ENCODE results near the gene PNRC2. TPM values are rescaled to one million over a fixed set of nuclear protein-coding genes. Genes with fewer than 3 reads are reported as not detected.
A peak's percentile ranks its signal among the peaks of the same experiment; 100 is the strongest.

The PNRC2 gene
- total RNA-seq, 1 donor from 2014 or later, result 140 TPM

GRCh38 chr1:23963617-23964234 is 4.1 kb downstream of the PNRC2 start:
- intact Hi-C loops (cut with micrococcal nuclease), result loop anchor here (1.0 kb wide), 1 partner anchor 14 kb away; no protein-coding TSS in a partner anchor
- peak overlapping the region; percentile 79 for H3K27ac Mint-ChIP-seq
- DNase-seq, result no peak
- no peaks in the 10 kb centered on the region for H3K27me3 Mint-ChIP-seq
- H3K9me3 Mint-ChIP-seq, result no peaks in the 10 kb centered on the region
- peaks cover 74% of the 10 kb centered on the region for H3K36me3 Mint-ChIP-seq (ENCODE audit: low read depth)
- peak overlapping the region; percentile 41 for H3K4me3 Mint-ChIP-seq
- peaks cover 45% of the 10 kb centered on the region for H3K4me1 Mint-ChIP-seq

- Mint-ChIP-seq H3K4me1 (peaks cover 41% of the 10 kb centered on the region), H3K4me3 (peak overlapping the region; percentile 41), H3K27me3 (no peaks in the 10 kb centered on the region), H3K36me3 (ENCODE audit: low read depth) (peaks cover 74% of the 10 kb centered on the region), H3K9me3 (no peaks in the 10 kb centered on the region), H3K27ac (peak overlapping the region; percentile 79)
- no peak for DNase-seq
- intact Hi-C loops (cut with micrococcal nuclease), result loop anchor here (1.0 kb wide), 1 partner anchor 13 kb away; no protein-coding TSS in a partner anchor
Observed at GRCh38 chr1:23964235-23964668, 4.6 kb downstream of the PNRC2 start.

DNA sequence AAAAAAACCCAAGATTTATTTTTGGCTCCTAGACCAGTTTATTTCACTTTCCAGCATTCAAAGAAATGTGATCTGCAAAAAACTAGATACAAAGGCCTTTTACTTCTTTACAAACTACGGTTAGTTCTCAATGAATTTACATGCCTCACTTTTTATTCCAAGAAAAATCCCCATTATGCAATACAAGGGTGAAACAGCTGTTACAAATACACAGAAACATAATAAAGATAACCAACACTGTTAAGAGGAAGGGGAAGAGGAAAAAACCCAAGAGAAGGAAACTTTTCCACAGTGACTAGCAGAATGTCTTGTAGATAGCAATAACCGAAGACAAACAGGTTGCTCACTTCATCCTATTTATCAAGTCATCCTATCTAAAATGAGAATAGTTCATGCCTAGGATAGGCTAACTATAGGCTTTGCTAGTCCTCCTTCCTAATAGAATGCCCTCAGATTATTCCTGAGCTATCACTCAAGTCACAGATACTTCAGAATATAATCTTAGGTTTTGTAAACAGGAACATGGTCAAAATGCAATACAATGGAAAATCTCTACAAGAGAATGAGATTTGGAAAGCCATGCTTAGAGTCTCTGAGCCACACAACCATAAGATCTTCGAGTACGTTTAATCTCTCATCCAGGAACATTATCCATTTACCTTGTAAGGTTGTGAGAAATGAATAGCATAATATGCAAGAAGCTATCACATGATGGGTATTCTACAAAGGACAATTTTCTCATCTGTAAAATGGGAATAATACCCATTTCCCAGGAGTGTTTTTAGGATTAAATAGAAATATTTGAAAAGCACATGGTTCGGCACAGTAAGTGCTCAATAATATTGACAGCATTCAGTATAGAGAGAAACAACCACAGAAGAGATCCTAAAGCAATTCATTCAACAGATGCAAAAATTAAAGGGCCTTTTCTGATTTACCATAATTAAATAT is 5.4 kb downstream of the PNRC2 start:
- peaks cover 41% of the 10 kb centered on the region for H3K4me1 Mint-ChIP-seq
- peaks cover 75% of the 10 kb centered on the region for H3K36me3 Mint-ChIP-seq (ENCODE audit: low read depth)
- no peaks in the 10 kb centered on the region for H3K27me3 Mint-ChIP-seq
- peak overlapping the region; percentile 79 for H3K27ac Mint-ChIP-seq
- intact Hi-C loops (cut with micrococcal nuclease), result loop anchor here (1.0 kb wide), 1 partner anchor 12 kb away; no protein-coding TSS in a partner anchor
- H3K4me3 Mint-ChIP-seq, result peak overlapping the region; percentile 23
- no peaks in the 10 kb centered on the region for H3K9me3 Mint-ChIP-seq
- no peak for DNase-seq

DNA sequence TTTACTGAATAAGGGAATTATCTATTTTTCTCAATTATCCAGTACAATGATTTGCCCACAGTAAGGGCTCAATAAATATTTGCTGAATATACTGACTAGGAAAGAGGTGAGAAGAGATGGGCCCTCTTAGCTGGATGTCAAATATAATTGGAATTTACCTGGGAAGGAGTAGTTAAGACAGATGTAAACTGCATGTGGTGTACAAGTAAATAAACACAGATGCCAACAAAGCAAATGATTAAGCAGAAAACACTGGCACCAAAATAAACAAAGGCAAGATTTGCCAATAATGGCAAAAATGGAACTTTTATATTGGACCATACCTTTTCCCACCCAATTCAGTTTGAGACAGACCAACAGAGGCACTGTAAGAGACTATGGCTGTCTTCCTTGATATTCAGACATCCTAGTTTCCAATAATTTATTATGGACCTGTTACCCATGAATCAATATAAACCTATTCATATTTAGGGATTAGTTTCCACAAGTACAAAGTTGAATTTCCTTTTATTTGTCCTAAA is 7.4 kb downstream of the PNRC2 start:
- DNase-seq, result no peak
- intact Hi-C loops (cut with micrococcal nuclease), result no loop called here
- no peaks in the 10 kb centered on the region for H3K9me3 Mint-ChIP-seq
- H3K27ac Mint-ChIP-seq, result no peak overlapping the region
- H3K4me3 Mint-ChIP-seq, result no peak overlapping the region
- peaks cover 67% of the 10 kb centered on the region for H3K36me3 Mint-ChIP-seq (ENCODE audit: low read depth)
- peaks cover 36% of the 10 kb centered on the region for H3K4me1 Mint-ChIP-seq
- H3K27me3 Mint-ChIP-seq, result no peaks in the 10 kb centered on the region

DNA sequence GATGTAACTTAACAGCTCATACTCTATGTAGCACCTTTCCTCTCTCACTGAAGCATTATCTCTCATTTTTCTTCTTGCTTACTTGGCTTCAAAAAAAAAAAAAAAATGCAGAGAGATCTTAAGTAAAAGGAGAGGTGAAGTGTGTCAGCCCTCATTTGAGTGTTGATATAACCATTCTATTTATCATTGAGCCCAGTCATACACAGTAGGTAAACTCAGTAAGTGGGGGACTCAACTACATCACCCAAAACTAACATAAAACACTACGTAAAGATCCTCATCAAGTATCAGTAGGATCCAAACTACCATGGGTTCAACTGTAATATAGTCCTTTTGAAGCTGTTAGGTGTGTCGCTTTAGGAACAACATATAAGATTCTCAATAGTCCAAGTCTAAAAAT is 8.2 kb downstream of the PNRC2 start:
- peaks cover 66% of the 10 kb centered on the region for H3K36me3 Mint-ChIP-seq (ENCODE audit: low read depth)
- no peak for DNase-seq
- H3K4me1 Mint-ChIP-seq, result peaks cover 34% of the 10 kb centered on the region
- H3K27ac Mint-ChIP-seq, result peak overlapping the region; percentile 23
- H3K27me3 Mint-ChIP-seq, result no peaks in the 10 kb centered on the region
- no peaks in the 10 kb centered on the region for H3K9me3 Mint-ChIP-seq
- intact Hi-C loops (cut with micrococcal nuclease), result no loop called here
- no peak overlapping the region for H3K4me3 Mint-ChIP-seq

DNA sequence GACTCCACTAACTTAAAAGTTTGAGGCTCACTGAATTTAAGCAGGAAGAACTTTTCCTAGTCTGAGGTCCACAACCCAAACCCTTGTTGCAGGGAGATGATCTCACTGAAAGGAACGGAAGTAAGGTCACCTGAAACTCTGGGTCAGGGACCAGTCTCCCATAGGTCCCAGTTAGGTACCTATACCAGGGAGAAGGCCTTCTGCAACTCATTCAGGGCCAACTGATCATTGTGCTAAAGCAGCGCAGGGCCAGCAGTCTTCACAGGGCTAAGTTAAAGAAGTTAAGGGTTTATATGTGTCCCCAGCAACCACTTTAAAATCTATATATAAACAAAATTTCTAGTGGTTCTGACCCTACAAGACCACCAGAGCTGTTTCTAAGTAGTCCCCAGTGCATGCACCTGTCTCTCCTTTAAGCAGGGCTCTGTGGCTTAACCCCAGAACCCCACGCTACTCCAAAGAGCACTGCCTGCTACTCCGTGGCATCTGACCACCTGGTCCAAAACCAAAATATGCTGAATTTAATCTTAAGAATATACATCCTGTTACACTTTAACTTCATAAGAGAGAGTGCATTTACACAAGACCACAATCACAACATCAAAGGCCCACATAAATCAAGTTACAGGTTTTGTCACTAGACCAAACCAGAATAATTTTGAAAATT is 17.7 kb downstream of the PNRC2 start:
- Mint-ChIP-seq H3K27ac (peak overlapping the region; percentile 29), H3K27me3 (peaks cover 2% of the 10 kb centered on the region), H3K4me1 (peaks cover 39% of the 10 kb centered on the region)

GRCh38 chr1:23977854-23978191 is 18.2 kb downstream of the PNRC2 start:
- no peaks in the 10 kb centered on the region for H3K9me3 Mint-ChIP-seq
- DNase-seq, result no peak
- H3K4me1 Mint-ChIP-seq, result peaks cover 39% of the 10 kb centered on the region
- peaks cover 2% of the 10 kb centered on the region for H3K27me3 Mint-ChIP-seq
- H3K4me3 Mint-ChIP-seq, result peak overlapping the region; percentile 98
- peak overlapping the region; percentile 57 for H3K27ac Mint-ChIP-seq
- H3K36me3 Mint-ChIP-seq (ENCODE audit: low read depth), result peaks cover 63% of the 10 kb centered on the region
- intact Hi-C loops (cut with micrococcal nuclease), result loop anchor here (1.0 to 10.0 kb wide), 2 partner anchors 14 to 527 kb away; partner anchors contain the start of gene RCAN3

More for the DNA sequence above, 17.7 kb downstream of the PNRC2 start:
- Mint-ChIP-seq H3K9me3 (no peaks in the 10 kb centered on the region), H3K4me3 (peak overlapping the region; percentile 98), H3K36me3 (ENCODE audit: low read depth) (peaks cover 66% of the 10 kb centered on the region)
- intact Hi-C loops (cut with micrococcal nuclease), result loop anchor here (1.0 to 10.0 kb wide), 2 partner anchors 13 to 527 kb away; partner anchors contain the start of gene RCAN3
- DNase-seq, result no peak

- peak overlapping the region; percentile 96 for H3K27ac Mint-ChIP-seq
- peaks cover 2% of the 10 kb centered on the region for H3K27me3 Mint-ChIP-seq
- peaks cover 39% of the 10 kb centered on the region for H3K4me1 Mint-ChIP-seq
- H3K4me3 Mint-ChIP-seq, result peak overlapping the region; percentile 98
- H3K9me3 Mint-ChIP-seq, result no peaks in the 10 kb centered on the region
- DNase-seq, result no peak
- H3K36me3 Mint-ChIP-seq (ENCODE audit: low read depth), result peaks cover 55% of the 10 kb centered on the region
- intact Hi-C loops (cut with micrococcal nuclease), result loop anchor here (10.0 kb wide), 1 partner anchor 526 kb away; the partner anchor contains the start of gene RCAN3
Observed at GRCh38 chr1:23978805-23979204, 19.2 kb downstream of the PNRC2 start.

GRCh38 chr1:23979387-23979880 is 19.8 kb downstream of the PNRC2 start:
- Mint-ChIP-seq H3K4me3 (peak overlapping the region; percentile 98), H3K9me3 (no peaks in the 10 kb centered on the region), H3K36me3 (ENCODE audit: low read depth) (peaks cover 49% of the 10 kb centered on the region), H3K27me3 (peaks cover 2% of the 10 kb centered on the region), H3K4me1 (peaks cover 36% of the 10 kb centered on the region), H3K27ac (peak overlapping the region; percentile 96)
- DNase-seq, result no peak
- intact Hi-C loops (cut with micrococcal nuclease), result loop anchor here (10.0 kb wide), 1 partner anchor 525 kb away; the partner anchor contains the start of gene RCAN3

DNA sequence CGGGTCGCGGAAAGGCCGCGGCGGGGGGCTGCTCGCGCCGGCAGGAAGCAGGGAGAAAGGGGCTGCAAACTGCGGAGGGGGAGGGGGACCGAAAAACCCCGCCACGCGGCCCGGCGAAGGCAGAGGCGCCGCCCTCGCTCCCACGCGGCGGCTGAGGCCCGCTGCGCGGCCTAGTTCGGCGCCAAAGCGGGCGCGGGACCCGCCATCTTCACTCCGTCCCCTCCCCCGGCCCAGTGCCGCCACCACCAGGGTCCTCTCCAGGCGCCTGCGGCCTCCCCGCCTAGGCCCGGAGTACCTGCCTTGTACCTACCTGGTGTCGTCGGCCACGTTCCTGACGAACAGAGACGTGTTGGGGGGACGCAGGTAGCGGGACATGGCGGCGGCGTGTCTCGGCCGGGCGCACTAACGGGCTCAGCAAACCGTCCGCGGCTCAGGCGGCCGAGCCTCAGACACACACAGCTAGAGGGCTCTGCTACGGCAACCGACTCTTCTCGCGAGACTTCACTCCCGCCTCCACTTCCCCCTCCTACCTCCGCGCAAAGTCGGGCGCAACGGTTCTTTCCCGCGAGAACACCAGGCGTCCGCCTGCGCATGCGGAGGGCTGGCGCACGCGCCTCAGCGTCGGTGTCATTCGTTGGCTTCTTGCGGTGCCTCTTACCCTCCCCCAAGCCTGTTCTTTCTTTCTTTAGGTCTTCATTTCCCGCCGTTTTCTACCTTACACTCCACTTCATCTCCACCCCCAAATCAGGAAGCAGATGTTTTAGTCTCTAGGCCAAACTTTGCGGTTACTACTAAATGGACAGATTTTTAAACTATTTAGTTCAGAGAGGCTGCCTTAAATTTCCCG is 20.5 kb downstream of the PNRC2 start, which contains the start of gene SRSF10:
Gene SRSF10 (minus strand): TSS at position 447 of the 847 bp plus-strand sequence. CDS start 72 bp downstream, at position 375.
- Mint-ChIP-seq H3K9me3 (no peaks in the 10 kb centered on the region), H3K27me3 (peaks cover 2% of the 10 kb centered on the region), H3K4me1 (peaks cover 30% of the 10 kb centered on the region), H3K36me3 (ENCODE audit: low read depth) (peaks cover 42% of the 10 kb centered on the region), H3K27ac (peak within 1 kb of the TSS; percentile 96), H3K4me3 (peak within 1 kb of the TSS; percentile 98)
- intact Hi-C loops (cut with micrococcal nuclease), result loop anchor here (1.0 to 10.0 kb wide), 4 partner anchors 21 to 662 kb away; partner anchors contain the start of genes IFNLR1, PNRC2, RCAN3 and SRRM1
- peak; percentile 99 for DNase-seq

DNA sequence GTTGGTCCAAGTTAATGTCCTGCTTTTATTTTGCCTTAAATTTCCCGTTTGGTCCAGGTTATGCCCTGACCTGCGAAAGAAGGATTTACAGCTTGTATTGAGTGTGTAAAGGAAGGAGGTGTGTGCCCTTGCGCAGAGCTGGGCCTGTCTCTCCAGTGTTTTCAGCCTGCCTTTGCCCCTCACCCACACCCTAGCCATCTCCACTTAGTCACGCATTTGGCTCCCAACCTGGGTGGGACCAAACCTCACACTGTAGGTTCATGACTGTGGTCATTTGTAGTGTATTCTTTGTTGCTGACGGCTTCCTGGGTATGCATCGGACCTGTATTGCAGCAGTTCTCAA is 21.1 kb downstream of the PNRC2 start:
- Mint-ChIP-seq H3K36me3 (ENCODE audit: low read depth) (peaks cover 40% of the 10 kb centered on the region), H3K9me3 (no peaks in the 10 kb centered on the region), H3K27ac (peak overlapping the region; percentile 96), H3K27me3 (peaks cover 2% of the 10 kb centered on the region), H3K4me3 (peak overlapping the region; percentile 98), H3K4me1 (peaks cover 29% of the 10 kb centered on the region)
- DNase-seq, result peak; percentile 82
- intact Hi-C loops (cut with micrococcal nuclease), result loop anchor here (1.0 to 5.0 kb wide), 3 partner anchors 21 to 662 kb away; partner anchors contain the start of genes IFNLR1, PNRC2 and SRRM1

Data from activated CD4-positive, alpha-beta T cell treated with anti-CD3 and anti-CD28 coated beads, Interleukin-2, amount 10 ng/mL, durations not matched to agents 24 days and 14 days (primary cell).